Prostate gland (tissue), 2 donors: ENCODE data around the gene RIMS3. TPM values are rescaled to one million over a fixed set of nuclear protein-coding genes. Genes with fewer than 3 reads are reported as not detected.

ENCODE experiments used
- DNase-seq: peaks from one replicate; pipeline ENCODE4 v3.0.0-alpha.2; 2019; ENCODE audit warnings: low spot score
- H3K27ac ChIP-seq, 2 donors: fragments of 200-600 bp; sonication (generic); 2 replicates each; pipeline ENCODE4 v1.5.1; 2017 to 2019
- H3K27me3 ChIP-seq: fragments of 200-600 bp; sonication (generic); replicated peaks from 2 replicates; pipeline ENCODE4 v1.5.1; 2019; ENCODE audit not compliant: insufficient read depth
- H3K36me3 ChIP-seq, 2 donors: fragments of 200-600 bp; sonication (generic); 1 replicate in 1 of 2; 2 replicates in 1 of 2; pipeline versions ENCODE4 v1.5.1 to v1.8.1; 2017 to 2019
- H3K4me1 ChIP-seq: fragments of 200-600 bp; sonication (generic); replicated peaks from 2 replicates; pipeline ENCODE4 v1.5.1; 2019
- H3K4me3 ChIP-seq, 2 donors: fragments of 200-600 bp; sonication (generic); 2 replicates each; pipeline ENCODE4 v1.5.1; 2017 to 2019
- H3K9me3 ChIP-seq: fragments of 200-600 bp; sonication (generic); 2 replicates; pipeline ENCODE4 v1.5.1; 2017
- CTCF ChIP-seq, 4 experiments: fragments of 200-600 bp in 2 of 4; fragments of 450-650 bp in 2 of 4; sonication (generic) in 2 of 4; IDR thresholded peaks; 1 replicate in 3 of 4; 2 replicates in 1 of 4; pipeline ENCODE4 v1.5.1; 2016 to 2019; ENCODE audit warnings: antibody characterized with exemption in 4 of 4, mild to moderate bottlenecking in 2 of 4, moderate library complexity in 2 of 4
- POLR2A ChIP-seq: fragments of 450-650 bp; IDR thresholded peaks from one replicate; pipeline ENCODE4 v1.6.1; 2016; ENCODE audit warnings: antibody characterized with exemption, mild to moderate bottlenecking
- POLR2AphosphoS5 ChIP-seq: sonication (generic); formaldehyde crosslinking; IDR thresholded peaks from one replicate; pipeline ENCODE4 v1.6.1; 2017; ENCODE audit warnings: antibody characterized with exemption
- WGBS: methylation state at CpG from one replicate; pipeline ENCODE4 v1.1.5; 2018; 5-methylcytosine and 5-hydroxymethylcytosine counted together
- intact Hi-C: fragments of 100-400 bp; cut with DNase I; formaldehyde crosslinking; loops from one replicate; pipeline ENCODE4 v1.14.2; 2022
- total RNA-seq, 2 donors: library from RNA; depleted of rRNA; stranded (reverse); fragments of >200 nt; gene quantifications; one replicate each; pipeline ENCODE4 v1.1.0, GENCODE V29; 2016

Gene RIMS3
- total RNA-seq, 2 donors from 2014 or later, result 3.0 to 10.5 TPM

DNA sequence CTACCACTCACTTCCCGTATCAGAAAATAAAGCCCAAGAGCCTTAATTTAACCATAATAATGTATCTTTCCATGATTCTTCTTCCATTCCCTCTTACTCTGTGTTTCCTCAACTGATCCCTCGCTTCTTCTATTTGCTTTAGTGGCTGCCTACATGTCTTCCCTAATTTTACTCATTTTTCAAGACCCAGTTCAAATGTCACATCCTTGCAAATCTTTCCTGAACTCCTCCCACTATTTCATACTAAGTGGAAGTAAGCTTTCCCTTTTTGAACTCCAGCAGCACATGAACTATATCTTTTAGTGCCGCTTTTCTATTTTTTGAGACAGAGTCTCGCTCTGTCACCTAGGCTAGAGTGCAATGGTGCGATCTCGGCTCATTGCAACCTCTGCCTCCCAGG, 22.2 kb upstream of the RIMS3 start:
- TF ChIP-seq POLR2AphosphoS5 (no peak), CTCF (IDR thresholded peaks at IDR 0.05) (no peak), POLR2A (no peak)
- no peak for DNase-seq
- WGBS, result 93% methylated on average over 6 of the region's 6 CpGs
- Histone ChIP-seq H3K9me3 (no peaks in the 10 kb centered on the region), H3K27ac (no peak overlapping the region), H3K4me3 (no peak overlapping the region), H3K4me1 (peaks cover 1% of the 10 kb centered on the region), H3K27me3 (no peaks in the 10 kb centered on the region), H3K36me3 (no peaks in the 10 kb centered on the region)
- intact Hi-C loops, result no loop called here

DNA sequence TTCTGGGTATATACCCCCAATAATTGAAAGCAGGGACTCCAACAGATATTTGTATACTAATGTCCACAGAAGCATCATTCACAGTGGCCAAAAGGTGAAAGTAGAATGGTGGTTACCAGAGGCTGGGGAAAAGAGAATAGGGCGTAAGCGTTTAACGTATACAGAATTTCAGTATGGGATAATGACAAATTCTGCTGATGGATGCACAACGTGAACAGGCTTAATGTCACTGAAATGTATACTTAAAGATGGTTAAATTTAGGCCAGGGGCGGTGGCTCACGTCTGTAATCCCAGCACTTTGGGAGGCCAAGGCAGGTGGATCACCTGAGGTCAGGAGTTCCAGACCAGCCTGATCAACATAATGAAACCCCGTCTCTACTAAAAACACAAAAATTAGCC, 21.6 kb upstream of the RIMS3 start:
- intact Hi-C loops, result no loop called here
- H3K4me3 ChIP-seq, result no peak overlapping the region
- H3K9me3 ChIP-seq, result no peaks in the 10 kb centered on the region
- 91% methylated on average over 7 of the region's 7 CpGs for WGBS
- H3K27ac ChIP-seq, result no peak overlapping the region
- H3K36me3 ChIP-seq, result no peaks in the 10 kb centered on the region
- DNase-seq, result no peak
- no peaks in the 10 kb centered on the region for H3K4me1 ChIP-seq
- no peaks in the 10 kb centered on the region for H3K27me3 ChIP-seq
- TF ChIP-seq POLR2A (no peak), CTCF (IDR thresholded peaks at IDR 0.05) (no peak), POLR2AphosphoS5 (no peak)

DNA sequence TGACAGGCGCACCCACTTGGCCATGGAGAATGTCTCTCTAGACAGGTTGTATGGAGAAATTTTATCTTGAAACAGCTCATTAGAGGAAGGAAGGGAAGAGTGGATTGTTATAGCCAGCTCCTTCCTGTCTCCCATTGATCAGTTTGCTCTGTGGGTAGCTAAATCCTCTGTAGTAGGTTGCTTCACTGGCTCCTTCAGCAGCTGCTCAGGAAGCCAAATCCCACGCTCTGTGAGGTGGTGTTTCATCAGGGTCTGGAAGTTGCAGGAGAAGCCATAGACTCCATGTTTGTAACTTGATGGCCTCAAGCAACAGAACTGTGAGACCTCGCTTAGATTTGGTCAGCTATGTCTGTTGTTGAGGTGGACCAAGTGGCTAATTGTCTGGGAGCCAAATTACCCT, 19.2 kb upstream of the RIMS3 start:
- Histone ChIP-seq H3K36me3 (no peaks in the 10 kb centered on the region), H3K4me1 (no peaks in the 10 kb centered on the region), H3K4me3 (no peak overlapping the region), H3K9me3 (no peaks in the 10 kb centered on the region), H3K27me3 (no peaks in the 10 kb centered on the region), H3K27ac (no peak overlapping the region)
- 90% methylated on average over 3 of the region's 3 CpGs for WGBS
- TF ChIP-seq POLR2AphosphoS5 (no peak), CTCF (IDR thresholded peaks at IDR 0.05) (no peak), POLR2A (no peak)
- intact Hi-C loops, result no loop called here
- no peak for DNase-seq

DNA sequence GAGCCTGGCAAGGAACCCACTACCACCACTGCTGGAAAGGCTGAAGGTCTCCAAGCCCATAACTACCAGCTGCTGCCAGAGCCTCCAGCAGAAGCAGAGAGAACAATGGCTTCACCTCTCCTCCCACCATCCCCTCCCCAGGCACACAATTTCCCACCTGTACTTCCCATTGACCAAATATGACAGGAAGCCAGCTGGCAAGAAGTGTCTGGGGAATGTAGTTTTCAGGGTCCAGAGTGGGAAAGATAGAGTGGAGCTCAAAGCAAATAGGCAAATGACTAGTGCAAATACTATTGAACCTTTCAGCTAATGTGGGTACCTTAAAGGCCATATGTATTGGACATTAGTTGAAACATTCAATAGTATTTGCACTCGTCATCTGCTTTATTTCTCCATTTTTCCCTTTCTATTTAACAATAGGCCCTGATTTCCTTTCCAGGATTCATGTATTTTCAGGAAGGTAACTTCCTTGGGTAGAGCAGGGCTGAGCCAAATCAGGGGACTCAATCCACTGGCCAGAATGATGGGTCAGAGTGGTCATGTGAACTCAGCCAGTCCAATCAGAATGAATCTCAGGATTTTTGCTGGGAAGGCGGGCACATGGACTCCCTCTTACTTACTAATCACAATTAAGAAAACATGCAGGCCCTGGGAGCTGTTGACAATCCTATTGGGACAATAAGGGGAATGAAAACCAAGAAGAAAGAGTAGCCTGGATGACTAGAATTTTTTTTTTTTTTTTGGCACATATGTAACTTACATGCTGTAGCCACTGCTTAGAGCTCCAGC, 13.9 kb upstream of the RIMS3 start:
- 97% methylated on average over 2 of the region's 2 CpGs for WGBS
- Histone ChIP-seq H3K4me3 (no peak overlapping the region), H3K9me3 (no peaks in the 10 kb centered on the region), H3K36me3 (no peaks in the 10 kb centered on the region), H3K4me1 (no peaks in the 10 kb centered on the region), H3K27me3 (no peaks in the 10 kb centered on the region), H3K27ac (no peak overlapping the region)
- TF ChIP-seq CTCF (IDR thresholded peaks at IDR 0.05) (no peak), POLR2AphosphoS5 (no peak), POLR2A (no peak)
- intact Hi-C loops, result no loop called here
- no peak for DNase-seq

GRCh38 chr1:40676501-40676900, 11.0 kb upstream of the RIMS3 start:
- H3K27me3 ChIP-seq, result no peaks in the 10 kb centered on the region
- H3K27ac ChIP-seq, result no peak overlapping the region
- 22% methylated on average over 1 of the region's 1 CpG for WGBS
- no peaks in the 10 kb centered on the region for H3K4me1 ChIP-seq
- H3K4me3 ChIP-seq, result no peak overlapping the region
- intact Hi-C loops, result no loop called here
- no peak for DNase-seq
- TF ChIP-seq CTCF (IDR thresholded peaks at IDR 0.05) (no peak), POLR2A (no peak), POLR2AphosphoS5 (no peak)
- H3K36me3 ChIP-seq, result no peaks in the 10 kb centered on the region
- H3K9me3 ChIP-seq, result no peaks in the 10 kb centered on the region
